Lung microvascular endothelial cell (primary cell): ENCODE measurements around the gene OR2H2. TPM values are rescaled to one million over a fixed set of nuclear protein-coding genes. Genes with fewer than 3 reads are reported as not detected.
A peak's percentile ranks its signal among the peaks of the same experiment; 100 is the strongest.

Experiments
- DNase-seq, 2 donors: peaks; one replicate each; pipeline versions ENCODE4 v3.0.0 to v3.0.0-alpha.2; 2010; ENCODE audit warnings: low read depth in 2 of 2
- total RNA-seq: library from RNA; depleted of rRNA; stranded (reverse); fragments of >200 nt; gene quantifications from 2 replicates; pipeline ENCODE4 v1.2.1, GENCODE V29; 2014

The OR2H2 gene
- total RNA-seq, result not detected in 2 replicates

DNA sequence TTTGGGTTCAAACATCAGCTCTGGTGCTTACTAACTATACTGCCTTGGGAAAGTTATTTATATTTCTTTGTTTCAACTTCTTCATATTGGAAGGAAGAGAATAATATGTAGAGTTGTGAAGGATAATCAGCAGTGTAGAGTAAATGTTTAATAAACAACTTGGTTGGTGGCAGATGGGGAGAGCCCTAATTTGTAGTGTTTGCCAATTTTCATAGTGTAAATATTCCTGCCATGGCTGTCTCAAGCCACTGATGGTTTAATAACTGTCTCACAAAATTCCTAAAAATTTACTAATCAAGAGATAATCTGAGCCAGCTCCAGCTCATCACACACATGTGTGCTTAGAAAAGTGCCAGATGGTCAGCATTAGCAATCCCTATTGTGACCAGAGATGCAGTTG, at the start of gene OR2H2:
Gene OR2H2, plus strand, starts transcription at position 301 of the 400 bp plus-strand sequence. CDS start 2,824 bp downstream, outside the sequence.
- no peak for DNase-seq

GRCh38 chr6:29537714-29538403, 47.1 kb upstream of the OR2H2 start:
- no peak for DNase-seq

DNA sequence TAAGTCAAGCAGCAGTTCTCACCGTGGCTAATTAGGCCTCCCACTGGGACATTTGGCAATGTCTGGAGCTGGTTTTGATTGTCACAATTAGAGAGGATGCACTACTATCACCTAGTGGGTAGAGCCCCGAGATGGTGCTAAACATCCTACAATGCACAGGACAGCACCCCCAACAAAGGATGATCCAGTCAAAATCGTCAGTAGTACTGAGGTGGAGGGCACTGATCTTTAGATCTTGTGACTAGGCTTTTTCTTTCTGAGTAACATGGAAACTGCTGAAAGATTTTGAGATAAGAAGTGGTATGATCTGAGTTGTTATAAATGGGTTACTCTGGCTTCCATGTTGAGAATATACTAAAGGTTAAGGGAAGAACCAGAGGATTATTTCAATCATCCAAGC, 37.3 kb upstream of the OR2H2 start:
- DNase-seq, result no peak

- DNase-seq, result peak; percentile 77 to 85
Observed at GRCh38 chr6:29552512-29553051, 32.3 kb upstream of the OR2H2 start.

- peak; percentile 65 to 77 for DNase-seq
Observed at GRCh38 chr6:29553268-29554057, 31.5 kb upstream of the OR2H2 start.

- no peak for DNase-seq
Observed at GRCh38 chr6:29554764-29555163, 30.2 kb upstream of the OR2H2 start.

DNA sequence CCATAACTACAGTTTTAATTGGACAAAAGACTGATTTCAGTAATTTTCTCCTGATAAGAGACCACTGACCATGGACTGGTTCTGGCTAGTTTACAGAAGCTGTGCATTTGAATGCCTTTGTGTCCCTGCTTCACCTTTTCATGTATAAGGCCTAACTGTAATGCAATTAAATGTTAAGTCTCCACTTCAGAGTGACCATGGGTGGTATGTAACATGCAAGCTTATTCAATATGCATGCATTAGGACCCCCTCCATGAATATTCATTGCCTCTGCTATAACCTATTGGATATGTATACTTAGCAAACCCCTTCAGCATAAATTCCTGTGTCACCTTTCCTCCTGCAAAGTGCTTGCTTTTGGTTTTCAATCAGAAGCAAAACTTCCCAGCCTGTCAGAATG, 27.6 kb upstream of the OR2H2 start:
- no peak for DNase-seq

GRCh38 chr6:29558439-29559079, 26.4 kb upstream of the OR2H2 start:
- DNase-seq, result no peak

DNA sequence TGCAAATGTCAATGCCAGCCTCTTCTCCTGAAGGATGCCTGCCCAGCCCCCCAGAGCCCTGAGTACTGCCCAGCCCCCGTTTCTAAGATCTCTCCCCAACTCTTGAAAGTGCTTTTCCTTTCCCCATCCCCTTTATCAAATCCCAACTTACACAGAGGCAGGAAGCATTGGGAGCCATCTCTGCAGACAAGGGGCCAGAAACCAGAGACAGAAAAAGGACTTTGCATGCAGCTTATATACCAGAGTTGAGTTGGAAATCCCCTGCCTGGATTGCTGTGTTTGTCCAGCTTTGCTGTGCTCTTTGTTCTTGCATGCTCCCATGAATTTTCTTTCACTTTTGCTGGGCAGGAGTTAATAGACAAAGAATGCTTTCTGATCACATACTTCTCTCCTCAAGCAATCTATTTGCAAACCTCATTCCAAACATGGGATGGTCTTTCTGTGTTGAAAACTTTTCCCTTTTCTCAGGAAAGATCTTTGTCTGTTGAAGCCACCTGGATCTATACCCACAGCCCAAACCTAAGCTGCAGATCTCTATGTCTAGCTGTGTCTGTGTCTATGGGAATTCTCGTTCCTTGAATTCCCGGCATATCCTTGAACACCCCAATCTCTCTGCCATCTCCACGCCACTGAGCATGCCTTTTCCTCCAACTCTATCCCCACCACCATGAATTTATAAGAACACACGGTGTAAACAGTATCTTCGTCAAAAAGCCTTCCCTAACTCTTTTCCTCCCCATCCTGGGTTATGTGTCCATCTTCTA, 25.2 kb upstream of the OR2H2 start, which contains the start of gene UBD:
Gene UBD, minus strand, starts transcription at position 209 of the 764 bp plus-strand sequence. Its CDS starts 31 bp downstream, at position 178.
- peak; percentile 66 to 69 for DNase-seq

GRCh38 chr6:29561091-29561490, 23.8 kb upstream of the OR2H2 start:
- peak; percentile 46 to 66 for DNase-seq

- DNase-seq, result no peak
Observed at GRCh38 chr6:29561606-29562181, 23.2 kb upstream of the OR2H2 start.

DNA sequence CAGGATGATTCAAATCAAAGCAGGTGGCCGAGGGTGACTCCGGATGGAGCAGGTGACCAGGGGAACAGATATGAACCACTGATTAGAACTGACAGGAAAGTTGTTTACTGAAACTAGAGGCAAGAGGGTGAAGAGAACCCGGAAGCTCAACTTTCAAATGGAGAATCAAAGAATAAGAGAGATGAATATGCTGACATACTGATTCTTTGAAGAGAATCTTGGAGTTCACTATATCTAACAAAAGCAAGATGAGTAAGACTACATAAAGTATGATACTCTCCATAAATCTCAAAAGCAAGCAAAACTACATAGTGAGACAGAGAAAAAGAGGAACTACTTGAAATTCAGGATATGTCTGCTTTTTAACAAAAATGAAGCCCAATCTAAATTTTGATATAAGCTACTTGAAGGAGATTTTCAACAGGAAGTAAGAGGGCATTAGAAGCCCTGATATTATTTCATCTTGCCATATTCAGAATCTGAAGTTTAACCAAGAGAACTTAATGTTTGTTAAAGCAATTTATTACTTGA, 21.4 kb upstream of the OR2H2 start:
- DNase-seq, result no peak

GRCh38 chr6:29564875-29565274, 20.0 kb upstream of the OR2H2 start:
- DNase-seq, result peak in 1 of 2 donors; percentile 18

- no peak for DNase-seq
Observed at GRCh38 chr6:29566856-29567255, 18.1 kb upstream of the OR2H2 start.

GRCh38 chr6:29567541-29567940, 17.4 kb upstream of the OR2H2 start:
- no peak for DNase-seq

GRCh38 chr6:29567991-29568390, 16.9 kb upstream of the OR2H2 start:
- DNase-seq, result no peak

- peak in 1 of 2 donors; percentile 82 for DNase-seq
Observed at GRCh38 chr6:29576056-29576455, 8.9 kb upstream of the OR2H2 start.

- no peak for DNase-seq
Observed at GRCh38 chr6:29577544-29577943, 7.4 kb upstream of the OR2H2 start.

GRCh38 chr6:29589423-29590048, 4.6 kb downstream of the OR2H2 start:
- DNase-seq, result peak; percentile 70

DNA sequence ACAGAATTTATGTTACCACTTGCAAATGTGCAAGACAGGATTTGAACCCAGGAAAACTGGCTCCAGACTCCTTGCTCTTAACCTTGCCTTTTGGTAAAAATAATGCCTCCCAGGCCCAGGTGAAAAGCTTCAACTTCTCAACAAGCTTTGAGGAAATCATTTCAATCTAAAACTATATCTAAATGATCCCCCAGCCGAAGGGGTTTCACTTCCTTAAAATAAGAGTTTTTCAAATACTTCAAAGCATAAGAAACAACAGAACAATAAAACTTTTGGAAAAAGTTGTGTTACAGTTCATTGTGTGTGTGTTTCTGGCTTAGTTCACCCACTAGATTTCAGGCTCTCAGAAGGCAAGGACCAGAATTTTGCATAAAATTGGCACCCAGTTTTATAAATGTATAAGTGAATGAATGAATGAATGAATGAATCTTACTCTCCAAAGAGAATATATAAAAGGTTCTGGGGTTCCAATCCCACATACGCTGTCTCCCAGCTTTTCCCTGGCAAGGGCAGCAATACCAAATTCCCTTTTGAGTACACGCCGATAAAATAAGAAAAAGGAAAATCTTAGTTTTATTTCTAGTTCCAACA, 5.4 kb downstream of the OR2H2 start:
- DNase-seq, result no peak
